NCI-H2029 (cell line): ENCODE results near the gene PIP4K2B.
"Not testable (repeated sequence)": the region's sequence is repeated elsewhere in the genome, so short reads cannot be mapped to it uniquely, and the experiment has no call there.

Source experiments
- DNase-seq: peaks from one replicate; lab custom pipeline; 2025; lab: John Stamatoyannopoulos, UW

PIP4K2B gene

GRCh38 chr17:38729368-38729885 lies 69.9 kb downstream of the PIP4K2B start:
- no peak for DNase-seq

- DNase-seq = no peak
Observed at GRCh38 chr17:38728290-38728831, 71.0 kb downstream of the PIP4K2B start.

- no peak for DNase-seq
Observed at GRCh38 chr17:38727736-38728135, 71.6 kb downstream of the PIP4K2B start.

GRCh38 chr17:38726145-38726544 lies 73.2 kb downstream of the PIP4K2B start:
- DNase-seq = not testable (repeated sequence)

GRCh38 chr17:38725066-38725465 lies 74.3 kb downstream of the PIP4K2B start:
- DNase-seq = no peak

GRCh38 chr17:38724337-38724988 lies 74.9 kb downstream of the PIP4K2B start:
- peak; percentile 61 for DNase-seq

GRCh38 chr17:38721802-38722201 lies 77.6 kb downstream of the PIP4K2B start:
- no peak for DNase-seq

GRCh38 chr17:38720941-38721340 lies 78.4 kb downstream of the PIP4K2B start:
- DNase-seq = no peak

GRCh38 chr17:38719943-38720641 lies 79.3 kb downstream of the PIP4K2B start:
- no peak for DNase-seq

- no peak for DNase-seq
Observed at GRCh38 chr17:38719289-38719942, 79.9 kb downstream of the PIP4K2B start.

- DNase-seq = peak; percentile 36
Observed at GRCh38 chr17:38717139-38717745, 82.1 kb downstream of the PIP4K2B start.

GRCh38 chr17:38716368-38717005 lies 82.9 kb downstream of the PIP4K2B start:
- DNase-seq = no peak
